Choroid plexus epithelial cell (primary cell): Measurements from ENCODE around the gene SCCPDH.

ENCODE experiments used
- DNase-seq: peaks from one replicate; pipeline ENCODE4 v3.0.0-alpha.2; 2010; ENCODE audit warnings: low read depth
- H3K4me3 ChIP-seq: 2 replicates; pipeline ENCODE4 v1.5.1; 2011; ENCODE audit warnings: low read depth, mild to moderate bottlenecking, control low read depth, low read length, moderate library complexity
- TF ChIP-seq, protein P1 (sequence below): conservative IDR thresholded peaks from 2 replicates; pipeline ENCODE4 v1.5.1; 2011; ENCODE audit warnings: low read depth, mild to moderate bottlenecking, control low read depth, inconsistent platforms, low read length, moderate library complexity

Gene SCCPDH

DNA sequence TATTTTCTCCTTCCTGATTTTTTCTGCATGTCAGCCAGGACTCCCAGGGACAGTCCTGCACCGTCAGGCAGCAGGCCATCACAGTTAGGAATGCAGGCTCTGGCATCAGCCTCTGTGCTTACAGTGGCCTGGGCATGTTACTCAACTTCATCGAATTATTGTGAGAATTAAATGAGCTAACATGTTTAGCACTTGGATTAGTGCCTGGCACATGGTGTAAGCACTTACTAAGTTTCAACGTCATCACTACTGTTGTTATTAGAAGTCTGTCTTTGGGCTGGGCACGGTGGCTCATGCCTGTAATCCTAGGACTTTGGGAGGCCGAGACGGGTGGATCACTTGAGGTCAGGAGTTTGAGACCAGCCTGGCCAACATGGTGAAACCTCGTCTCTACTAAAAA, 45.1 kb downstream of the SCCPDH start:
- peak; percentile 56 for DNase-seq
- TF ChIP-seq, protein P1, sequence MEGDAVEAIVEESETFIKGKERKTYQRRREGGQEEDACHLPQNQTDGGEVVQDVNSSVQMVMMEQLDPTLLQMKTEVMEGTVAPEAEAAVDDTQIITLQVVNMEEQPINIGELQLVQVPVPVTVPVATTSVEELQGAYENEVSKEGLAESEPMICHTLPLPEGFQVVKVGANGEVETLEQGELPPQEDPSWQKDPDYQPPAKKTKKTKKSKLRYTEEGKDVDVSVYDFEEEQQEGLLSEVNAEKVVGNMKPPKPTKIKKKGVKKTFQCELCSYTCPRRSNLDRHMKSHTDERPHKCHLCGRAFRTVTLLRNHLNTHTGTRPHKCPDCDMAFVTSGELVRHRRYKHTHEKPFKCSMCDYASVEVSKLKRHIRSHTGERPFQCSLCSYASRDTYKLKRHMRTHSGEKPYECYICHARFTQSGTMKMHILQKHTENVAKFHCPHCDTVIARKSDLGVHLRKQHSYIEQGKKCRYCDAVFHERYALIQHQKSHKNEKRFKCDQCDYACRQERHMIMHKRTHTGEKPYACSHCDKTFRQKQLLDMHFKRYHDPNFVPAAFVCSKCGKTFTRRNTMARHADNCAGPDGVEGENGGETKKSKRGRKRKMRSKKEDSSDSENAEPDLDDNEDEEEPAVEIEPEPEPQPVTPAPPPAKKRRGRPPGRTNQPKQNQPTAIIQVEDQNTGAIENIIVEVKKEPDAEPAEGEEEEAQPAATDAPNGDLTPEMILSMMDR, result no peak
- no peak overlapping the region for H3K4me3 ChIP-seq

DNA sequence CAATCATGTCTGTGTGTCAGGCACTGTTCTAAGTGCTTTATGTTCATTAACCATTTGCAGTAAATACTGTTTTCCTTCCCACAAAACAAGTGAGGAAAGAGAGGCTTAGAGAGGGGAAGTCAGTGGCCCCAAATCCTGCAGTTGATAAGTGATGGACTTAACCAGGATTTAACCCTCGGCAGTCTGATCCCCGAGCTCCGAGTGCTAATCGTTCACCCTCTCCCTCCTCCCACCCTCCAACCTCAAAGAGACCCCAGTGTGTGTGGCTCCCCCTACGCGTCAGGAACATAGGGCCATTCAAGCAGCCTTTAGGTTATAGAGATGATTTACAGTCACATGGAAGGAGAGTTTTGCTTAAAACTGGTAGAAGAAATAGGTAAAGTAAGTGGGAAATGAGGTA, 47.2 kb downstream of the SCCPDH start:
- no peak for DNase-seq
- TF ChIP-seq, protein P1, result no peak
- no peak overlapping the region for H3K4me3 ChIP-seq

DNA sequence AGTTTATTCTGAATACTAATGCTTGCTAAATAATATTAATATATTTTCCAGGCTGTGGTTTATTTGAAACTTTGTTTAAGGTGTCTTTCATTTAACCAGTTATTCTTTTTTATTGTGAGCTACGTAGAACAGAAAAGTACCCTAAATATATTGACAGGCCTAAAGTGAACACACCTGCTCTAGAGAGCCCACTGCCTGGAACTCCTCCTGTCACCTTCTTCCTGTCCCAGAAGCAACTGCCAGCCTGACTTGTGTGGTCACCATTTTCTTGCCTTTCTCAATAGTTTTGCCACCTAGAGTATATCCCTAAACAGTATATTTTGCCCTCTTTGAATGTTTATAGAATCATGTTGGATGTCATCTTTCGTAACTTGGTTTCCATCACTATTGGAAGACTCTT, 48.5 kb downstream of the SCCPDH start:
- DNase-seq, result no peak
- no peak overlapping the region for H3K4me3 ChIP-seq
- TF ChIP-seq, protein P1, result no peak

DNA sequence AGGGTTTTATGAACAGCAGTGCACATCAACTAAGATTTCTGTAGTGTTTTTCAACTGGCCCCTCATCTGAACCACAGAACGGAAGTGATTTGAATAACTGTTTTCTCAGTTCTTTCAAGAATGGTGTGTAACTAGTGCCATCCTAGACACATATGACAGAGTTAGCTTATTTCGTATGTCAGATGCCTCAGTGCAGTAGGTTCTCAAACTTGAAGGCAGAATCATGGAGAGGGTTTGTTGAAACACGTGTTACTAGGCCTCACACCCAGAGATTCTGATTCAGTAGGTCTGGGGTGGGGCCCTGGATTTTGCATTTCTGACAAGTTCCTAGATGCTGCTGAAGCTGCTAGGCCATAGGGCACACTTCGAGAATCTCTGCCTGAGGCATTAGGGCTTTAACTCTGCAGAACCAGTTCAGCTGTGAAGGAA, 49.0 kb downstream of the SCCPDH start:
- no peak for DNase-seq
- TF ChIP-seq, protein P1, result no peak
- no peak overlapping the region for H3K4me3 ChIP-seq

DNA sequence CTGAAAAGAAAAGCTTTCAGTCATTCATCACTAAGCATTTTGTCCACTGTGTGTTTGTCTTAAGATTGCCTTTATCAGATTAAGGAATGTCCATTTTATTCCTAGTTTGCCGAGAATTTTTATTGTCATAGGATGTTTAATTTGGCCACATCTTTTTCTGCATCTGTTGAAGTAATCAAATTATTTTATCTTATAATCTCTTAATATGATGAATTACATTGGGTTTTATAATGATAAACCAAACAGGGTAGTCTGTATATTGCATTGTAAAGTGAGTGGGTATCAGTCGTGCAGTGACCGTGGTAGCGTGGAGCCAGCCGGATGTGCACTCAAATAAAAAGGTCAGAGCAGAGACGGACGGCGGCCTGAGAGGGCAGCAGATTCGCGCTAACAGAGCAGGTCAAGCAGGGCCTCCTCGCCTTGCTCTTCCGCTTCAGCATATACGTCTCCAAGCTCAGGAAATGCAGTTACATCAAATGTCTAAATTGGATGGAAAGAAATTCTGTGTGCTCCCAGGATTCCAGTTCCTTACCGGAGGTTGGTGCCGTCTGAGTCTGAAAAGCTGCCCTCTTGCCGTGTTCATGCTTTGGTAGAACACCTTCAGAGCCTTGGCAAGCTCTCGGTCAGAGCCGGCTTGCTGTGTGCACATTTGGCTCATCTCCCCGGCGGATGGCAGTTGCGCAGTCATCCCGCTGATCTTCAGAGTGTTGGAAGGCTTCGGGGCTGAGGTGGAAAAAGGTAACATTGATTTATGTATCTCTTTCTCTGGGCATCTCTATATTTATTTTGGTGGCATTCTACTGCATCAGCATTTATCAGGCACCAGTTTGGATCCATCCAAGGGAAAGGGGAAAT, 51.5 kb downstream of the SCCPDH start:
- TF ChIP-seq, protein P1, result no peak
- no peak overlapping the region for H3K4me3 ChIP-seq
- no peak for DNase-seq

DNA sequence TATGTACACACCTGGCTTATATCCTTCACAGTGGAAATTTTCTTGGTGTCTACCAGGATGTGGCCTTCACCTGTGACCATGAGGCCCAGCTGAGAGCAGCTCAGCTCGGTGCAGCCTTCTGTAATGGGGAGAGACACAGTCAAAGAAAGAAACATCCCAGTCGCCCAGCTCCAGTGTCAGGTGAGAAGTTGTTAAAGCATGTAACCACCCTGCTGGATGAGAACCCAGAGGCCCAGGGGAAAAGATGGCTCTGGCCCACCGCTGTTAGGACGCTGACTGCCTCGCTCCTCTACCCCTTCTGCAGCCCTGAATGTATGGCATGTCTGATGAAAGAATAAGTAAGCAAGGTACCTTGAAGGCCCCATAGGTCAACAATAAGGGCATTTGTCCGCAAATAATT, 52.7 kb downstream of the SCCPDH start:
- no peak overlapping the region for H3K4me3 ChIP-seq
- DNase-seq, result no peak
- TF ChIP-seq, protein P1, result no peak

DNA sequence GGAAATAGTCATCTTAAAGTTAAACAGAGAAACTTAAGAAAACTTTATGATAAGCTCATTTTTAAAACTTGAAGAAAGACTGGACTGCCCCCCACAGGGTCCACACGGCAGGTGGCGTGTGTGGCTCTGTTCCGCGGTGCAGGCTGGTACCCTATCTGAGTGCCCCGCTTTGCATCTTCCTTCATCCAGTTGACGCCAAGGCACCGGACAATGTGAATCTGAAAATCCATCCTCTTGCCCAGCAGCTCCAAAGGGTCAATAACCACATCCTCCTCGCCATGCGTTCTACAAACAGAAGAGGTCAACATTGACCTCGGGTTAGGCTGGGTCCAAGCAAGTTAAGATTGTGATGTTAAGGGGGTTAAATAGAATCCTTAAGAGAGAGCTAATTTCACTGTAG, 54.5 kb downstream of the SCCPDH start:
- TF ChIP-seq, protein P1, result no peak
- DNase-seq, result no peak
- no peak overlapping the region for H3K4me3 ChIP-seq
